SK-N-SH (cell line): ENCODE data around the gene ADAMTS19. TPM values are rescaled to one million over a fixed set of nuclear protein-coding genes. Genes with fewer than 3 reads are reported as not detected.

Source experiments
- CTCF ChIA-PET: fragments of 300-600, 350-600 bp; formaldehyde crosslinking; extraction: SDS; loops from one replicate; lab custom pipeline; 2021; lab: Yijun Ruan, JAX
- POLR2A ChIA-PET: fragments of 350-600 bp; sonication (Branson Sonifier 250); formaldehyde crosslinking; extraction: SDS; loops from one replicate; lab custom pipeline; 2020; ENCODE audit warnings: antibody characterized with exemption, inconsistent platforms; lab: Yijun Ruan, JAX
- DNase-seq: peaks from one replicate; pipeline ENCODE4 v3.0.0; 2012
- H2AFZ ChIP-seq: fragments of 200-600 bp; sonication (generic); 2 replicates; pipeline ENCODE4 v1.8.1; 2016; ENCODE audit warnings: antibody characterized with exemption, mild to moderate bottlenecking, low read depth
- H3F3A ChIP-seq: fragments of 200-600 bp; sonication (generic); replicated peaks from 2 replicates; pipeline ENCODE3; 2016; ENCODE audit warnings: antibody characterized with exemption, mild to moderate bottlenecking; ENCODE audit not compliant: insufficient read depth
- H3K27ac ChIP-seq, 2 experiments: fragments of 200-500 bp in 1 of 2; fragments of 200-600 bp in 1 of 2; sonication (Bioruptor generic) in 1 of 2; sonication (generic), shearing (Covaris generic) in 1 of 2; 2 replicates each; pipeline versions ENCODE4 v1.5.1 to v1.6.1; 2014 to 2016; ENCODE audit warnings: low read depth in 2 of 2, inconsistent platforms in 1 of 2, low read length in 1 of 2, mild to moderate bottlenecking in 1 of 2, mixed read lengths in 1 of 2
- H3K27me3 ChIP-seq: fragments of 200-600 bp; sonication (generic), shearing (Covaris generic); 2 replicates; pipeline ENCODE4 v1.6.1; 2016; ENCODE audit warnings: mixed run types; ENCODE audit not compliant: insufficient read depth
- H3K36me3 ChIP-seq, 2 experiments: fragments of 200-500 bp in 1 of 2; fragments of 200-600 bp in 1 of 2; sonication (Bioruptor generic) in 1 of 2; sonication (generic) in 1 of 2; replicated peaks in 1 of 2; 2 replicates each; pipeline versions ENCODE3 to v1.5.1; 2014 to 2016; ENCODE audit warnings: low read length in 1 of 2, mild to moderate bottlenecking in 1 of 2; ENCODE audit not compliant: insufficient read depth in 2 of 2, control insufficient read depth in 1 of 2
- H3K4me1 ChIP-seq, 2 experiments: fragments of 200-500 bp in 1 of 2; fragments of 200-600 bp in 1 of 2; sonication (Bioruptor generic) in 1 of 2; sonication (generic), shearing (Covaris generic) in 1 of 2; 2 replicates each; pipeline versions ENCODE4 v1.5.1 to v1.6.1; 2014 to 2016; ENCODE audit warnings: low read depth in 1 of 2, low read length in 1 of 2, mixed run types in 1 of 2; ENCODE audit not compliant: insufficient read depth in 2 of 2, control insufficient read depth in 1 of 2
- H3K4me2 ChIP-seq: fragments of 200-600 bp; sonication (generic), shearing (Covaris generic); 2 replicates; pipeline ENCODE4 v1.6.1; 2017; ENCODE audit warnings: mixed run types
- H3K4me3 ChIP-seq, 2 experiments: fragments of 200-500 bp in 1 of 2; fragments of 200-600 bp in 1 of 2; sonication (Bioruptor generic) in 1 of 2; sonication (generic), shearing (Covaris generic) in 1 of 2; 2 replicates each; pipeline versions ENCODE4 v1.5.1 to v1.8.1; 2014 to 2016; ENCODE audit warnings: low read depth in 2 of 2, inconsistent platforms in 1 of 2, low read length in 1 of 2, mild to moderate bottlenecking in 1 of 2, mixed read lengths in 1 of 2, moderate library complexity in 1 of 2
- H3K79me2 ChIP-seq: fragments of 200-600 bp; sonication (generic); 2 replicates; pipeline ENCODE4 v1.8.1; 2017; ENCODE audit warnings: mild to moderate bottlenecking; ENCODE audit not compliant: insufficient read depth
- H3K9ac ChIP-seq: fragments of 200-600 bp; sonication (generic); 2 replicates; pipeline ENCODE4 v1.6.1; 2017; ENCODE audit warnings: mixed run types
- H3K9me2 ChIP-seq: fragments of 200-600 bp; sonication (generic); 2 replicates; pipeline ENCODE4 v1.6.1; 2017; ENCODE audit warnings: mixed run types
- H3K9me3 ChIP-seq: fragments of 200-600 bp; sonication (generic); 2 replicates; pipeline ENCODE4 v1.6.1; 2017; ENCODE audit warnings: mixed run types, mild to moderate bottlenecking, moderate library complexity
- H4K20me1 ChIP-seq: fragments of 200-600 bp; sonication (generic); 2 replicates; pipeline ENCODE4 v1.6.1; 2017; ENCODE audit warnings: mild to moderate bottlenecking, mixed run types; ENCODE audit not compliant: insufficient read depth
- CTCF ChIP-seq: fragments of 200-600 bp; sonication (generic); IDR thresholded peaks from 2 replicates; pipeline ENCODE4 v1.6.1; 2017; ENCODE audit warnings: antibody characterized with exemption, mild to moderate bottlenecking, moderate library complexity
- ELF1 ChIP-seq: IDR thresholded peaks from 2 replicates; pipeline ENCODE4 v1.4.0; 2012
- EP300 ChIP-seq, 2 experiments: IDR thresholded peaks; 2 replicates each; pipeline versions ENCODE4 v1.4.0 to v1.6.1; 2012; ENCODE audit warnings: borderline replicate concordance in 1 of 2, low read depth in 1 of 2, low read length in 1 of 2
- FOSL2 ChIP-seq: IDR thresholded peaks from 2 replicates; pipeline ENCODE4 v1.4.0; 2012; ENCODE audit warnings: low read depth, mild to moderate bottlenecking, moderate library complexity, borderline replicate concordance
- GATA2 ChIP-seq: sonication (generic); formaldehyde crosslinking; IDR thresholded peaks from 2 replicates; pipeline ENCODE4 v1.5.0; 2020; ENCODE audit warnings: mild to moderate bottlenecking, missing genetic modification reagents
- MAX ChIP-seq: IDR thresholded peaks from 2 replicates; pipeline ENCODE4 v1.4.0; 2012; ENCODE audit warnings: low read depth
- RAD21 ChIP-seq: IDR thresholded peaks from 2 replicates; pipeline ENCODE4 v1.6.1; 2012; ENCODE audit warnings: mild to moderate bottlenecking, low read length
- SMC3 ChIP-seq: IDR thresholded peaks from 2 replicates; pipeline ENCODE4 v1.6.1; 2012; ENCODE audit warnings: low read depth, low read length, improper control_type of control experiment
- USF1 ChIP-seq: IDR thresholded peaks from 2 replicates; pipeline ENCODE4 v1.4.0; 2012; ENCODE audit warnings: low read depth, borderline replicate concordance
- WGBS: methylation state at CpG from one replicate; pipeline ENCODE4 v1.1.6; 2017; ENCODE audit warnings: low lambda C conversion rate; 5-methylcytosine and 5-hydroxymethylcytosine counted together
- polyA plus RNA-seq, 3 experiments: library from polyadenylated mRNA; depleted of rRNA; stranded (reverse); fragments of >200 nt; gene quantifications; 2 replicates each; pipeline ENCODE4 v1.2.3, GENCODE V29; 2012
- TF ChIP-seq, protein P1 (sequence below): IDR thresholded peaks from 2 replicates; pipeline ENCODE4; 2012

The ADAMTS19 gene
- polyA plus RNA-seq, 1 of the 3 experiments (the other 2 are of a cell fraction): 0.10 TPM

- CTCF ChIA-PET: no interaction called here
- DNase-seq: no peak
- H3K27me3 ChIP-seq: no peaks in the 10 kb centered on the region; the same call in 1 of the 2 replicates
- no peaks in the 10 kb centered on the region for H3K4me1 ChIP-seq
- H3K4me3 ChIP-seq: no peak overlapping the region
- H3K9ac ChIP-seq: no peak overlapping the region
- no peaks in the 10 kb centered on the region for H4K20me1 ChIP-seq
- no peaks in the 10 kb centered on the region for H3K79me2 ChIP-seq
- H3K9me3 ChIP-seq: no peaks in the 10 kb centered on the region
- no peaks in the 10 kb centered on the region for H3K36me3 ChIP-seq
- no peak overlapping the region for H3K27ac ChIP-seq
- no peak overlapping the region for H3K4me2 ChIP-seq
- H3F3A ChIP-seq: no peaks in the 10 kb centered on the region
- POLR2A ChIA-PET: no interaction called here
- TF ChIP-seq CTCF: peak; percentile 33; the same call in 1 of the 2 replicates
- TF ChIP-seq, protein P1, sequence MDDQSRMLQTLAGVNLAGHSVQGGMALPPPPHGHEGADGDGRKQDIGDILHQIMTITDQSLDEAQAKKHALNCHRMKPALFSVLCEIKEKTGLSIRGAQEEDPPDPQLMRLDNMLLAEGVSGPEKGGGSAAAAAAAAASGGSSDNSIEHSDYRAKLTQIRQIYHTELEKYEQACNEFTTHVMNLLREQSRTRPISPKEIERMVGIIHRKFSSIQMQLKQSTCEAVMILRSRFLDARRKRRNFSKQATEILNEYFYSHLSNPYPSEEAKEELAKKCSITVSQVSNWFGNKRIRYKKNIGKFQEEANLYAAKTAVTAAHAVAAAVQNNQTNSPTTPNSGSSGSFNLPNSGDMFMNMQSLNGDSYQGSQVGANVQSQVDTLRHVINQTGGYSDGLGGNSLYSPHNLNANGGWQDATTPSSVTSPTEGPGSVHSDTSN: no peak
- H2AFZ ChIP-seq: no peak overlapping the region
- H3K9me2 ChIP-seq: no peaks in the 10 kb centered on the region
Observed at GRCh38 chr5:129698661-129699060, 238.6 kb downstream of the ADAMTS19 start.

DNA sequence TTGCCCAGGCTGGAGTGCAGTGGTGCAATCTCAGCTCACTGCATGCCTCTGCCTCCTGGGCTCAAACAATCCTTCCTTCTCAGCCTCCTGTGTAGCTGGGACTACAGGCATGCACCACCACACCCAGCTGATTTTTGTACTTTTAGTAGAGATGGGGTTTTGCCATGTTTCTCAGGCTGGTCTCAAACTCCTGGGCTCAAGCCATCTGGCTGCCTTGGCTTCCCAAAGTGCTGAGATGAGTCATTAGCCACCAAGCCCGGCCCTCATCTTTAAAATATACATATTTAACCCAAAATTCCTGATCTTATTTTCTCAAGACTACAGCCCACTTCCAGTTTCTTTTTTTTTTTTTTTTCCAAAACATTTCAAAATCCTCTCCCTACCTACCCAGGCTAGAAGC is 256.1 kb downstream of the ADAMTS19 start:
- POLR2A ChIA-PET: no interaction called here
- no peak overlapping the region for H3K4me2 ChIP-seq
- no peaks in the 10 kb centered on the region for H4K20me1 ChIP-seq
- no peaks in the 10 kb centered on the region for H3F3A ChIP-seq
- H3K4me1 ChIP-seq: no peaks in the 10 kb centered on the region
- H3K9ac ChIP-seq: no peak overlapping the region
- H3K4me3 ChIP-seq: no peak overlapping the region
- H3K36me3 ChIP-seq: no peaks in the 10 kb centered on the region
- no peaks in the 10 kb centered on the region; the same call in 1 of the 2 replicates for H3K27me3 ChIP-seq
- no peak for DNase-seq
- H3K27ac ChIP-seq: no peak overlapping the region
- no peaks in the 10 kb centered on the region for H3K9me3 ChIP-seq
- no peaks in the 10 kb centered on the region for H3K79me2 ChIP-seq
- TF ChIP-seq RAD21 (no peak), SMC3 (no peak), USF1 (no peak), FOSL2 (no peak), CTCF (no peak), GATA2 (CRISPR knock-in tag) (no peak), EP300 (IDR thresholded peaks at IDR 0.05; ENCODE audit: borderline replicate concordance in 1 of 2, low read depth in 1 of 2, low read length in 1 of 2) (no peak), ELF1 (no peak), MAX (no peak)
- CTCF ChIA-PET: no interaction called here
- WGBS: 0% methylated on average over 1 of the region's 1 CpG
- no peak overlapping the region for H2AFZ ChIP-seq
- H3K9me2 ChIP-seq: no peaks in the 10 kb centered on the region
